SIG-M5 treated with dmso at 0.1 percent for 504 hours (cell line): ENCODE measurements around the gene OR2AG2.
"Not testable (repeated sequence)": the region's sequence is repeated elsewhere in the genome, so short reads cannot be mapped to it uniquely, and the experiment has no call there.

Experiments used
- DNase-seq: peaks from one replicate; lab custom pipeline; 2025; ENCODE audit not compliant: unreplicated experiment; lab: John Stamatoyannopoulos, UW

The OR2AG2 gene, protein sequence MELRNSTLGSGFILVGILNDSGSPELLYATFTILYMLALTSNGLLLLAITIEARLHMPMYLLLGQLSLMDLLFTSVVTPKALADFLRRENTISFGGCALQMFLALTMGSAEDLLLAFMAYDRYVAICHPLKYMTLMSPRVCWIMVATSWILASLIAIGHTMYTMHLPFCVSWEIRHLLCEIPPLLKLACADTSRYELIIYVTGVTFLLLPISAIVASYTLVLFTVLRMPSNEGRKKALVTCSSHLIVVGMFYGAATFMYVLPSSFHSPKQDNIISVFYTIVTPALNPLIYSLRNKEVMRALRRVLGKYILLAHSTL

DNA sequence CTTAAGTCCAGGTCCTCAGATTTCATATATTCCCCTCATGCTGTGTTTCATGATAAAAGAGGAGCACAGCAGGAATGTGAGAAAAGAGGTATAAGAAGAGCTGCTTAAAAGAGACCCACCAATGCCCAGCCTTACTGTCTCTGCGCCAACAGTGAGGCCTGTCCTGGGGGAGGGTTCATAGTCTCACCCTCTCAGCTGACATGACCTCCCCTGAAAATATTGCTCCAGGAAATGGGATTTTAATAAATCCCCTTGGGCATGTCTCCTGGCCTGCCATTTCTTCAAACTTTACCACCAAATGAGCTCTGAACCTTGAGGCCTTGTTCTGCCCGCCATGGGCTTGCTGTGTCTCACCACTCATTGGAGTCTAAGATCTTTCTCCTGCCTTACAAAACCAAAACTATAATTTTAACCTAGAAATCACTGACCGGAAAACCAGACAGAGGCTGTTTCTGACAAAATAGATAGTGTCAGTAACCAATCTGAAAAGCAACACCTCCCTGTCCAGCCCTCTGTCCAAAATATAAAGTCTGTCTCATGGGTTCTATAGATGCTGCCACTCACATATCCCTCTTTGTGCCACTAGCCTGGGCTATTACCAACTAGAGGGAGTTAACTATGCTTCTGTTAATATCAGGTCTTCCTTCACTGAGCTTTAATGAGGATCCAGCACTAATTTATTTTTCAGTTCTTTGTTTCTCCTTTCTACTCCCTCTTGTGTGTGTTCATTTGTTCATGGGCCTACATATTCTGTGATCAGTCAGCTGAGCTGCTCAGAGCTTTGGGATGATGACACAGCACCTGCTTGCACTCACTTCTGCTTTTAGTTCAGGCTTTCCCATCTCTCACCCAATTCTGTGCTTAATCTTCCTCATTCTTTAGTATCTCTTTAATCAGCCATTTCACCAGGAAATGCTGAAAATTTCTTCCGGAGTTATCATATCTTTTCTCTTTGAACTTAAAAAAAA is at the start of gene OR2AG2:
TSS of gene OR2AG2 (minus strand) at position 51 of the 968 bp plus-strand sequence. CDS start 3,019 bp downstream, outside the sequence.
- DNase-seq: peak; percentile 63

DNA sequence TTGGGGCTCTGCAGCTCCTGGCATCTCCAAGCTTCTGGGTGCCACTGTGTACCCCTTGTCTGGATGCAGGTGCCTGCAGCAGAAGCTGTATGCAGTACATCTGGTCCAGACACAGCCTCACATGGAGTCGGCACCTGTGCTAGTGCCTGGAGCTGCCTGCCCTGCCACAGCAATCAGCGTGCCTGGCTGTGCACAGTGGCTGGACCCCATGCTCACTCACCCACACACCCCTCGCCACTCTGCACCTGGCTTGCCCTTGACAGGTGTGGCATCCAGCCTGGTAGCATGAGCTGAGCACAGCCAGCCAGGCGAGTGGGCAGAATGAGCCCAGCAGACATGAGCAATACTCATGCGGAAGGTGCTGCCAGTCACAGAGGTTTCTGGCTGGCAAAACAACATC is 47.2 kb upstream of the OR2AG2 start:
- DNase-seq: no peak

DNA sequence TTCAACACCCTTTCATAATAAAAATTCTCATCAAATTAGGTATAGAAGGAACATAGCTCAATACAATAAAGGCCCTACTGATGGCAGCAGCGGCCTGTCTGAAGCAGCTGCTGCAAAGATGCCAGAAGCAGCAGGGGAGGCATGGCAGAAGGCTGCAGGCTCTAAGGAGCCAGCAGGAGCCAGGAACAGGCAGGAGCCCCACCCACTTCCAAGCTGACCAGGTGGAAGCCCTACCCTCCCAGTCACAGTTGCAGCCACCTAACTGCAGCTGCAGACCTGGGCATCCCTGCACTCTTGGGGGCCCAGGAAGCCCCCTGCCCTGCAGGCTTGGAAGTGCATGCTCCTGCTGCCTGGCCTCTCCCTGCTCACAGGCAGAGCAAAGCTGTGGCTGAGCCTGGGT is 45.9 kb upstream of the OR2AG2 start:
- no peak for DNase-seq

DNA sequence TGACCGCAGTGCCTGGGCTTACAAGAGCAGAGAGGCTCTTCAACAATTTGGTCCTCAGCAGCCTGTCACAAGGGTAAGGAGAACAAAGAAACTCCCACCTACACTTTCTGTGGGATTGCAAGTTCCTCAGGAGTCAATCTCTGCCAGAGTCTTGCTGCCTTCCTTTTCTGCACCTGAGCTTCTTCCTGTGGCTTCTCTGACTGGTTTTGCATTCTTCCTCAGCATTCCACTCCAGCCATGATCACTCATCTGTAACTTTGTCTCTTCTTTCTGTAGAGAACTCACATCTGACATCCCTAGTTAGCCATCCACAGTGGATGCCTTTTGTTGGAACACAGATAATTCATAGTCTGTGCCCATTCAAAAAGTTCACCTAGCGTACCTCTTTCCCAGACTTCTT is 41.9 kb upstream of the OR2AG2 start:
- DNase-seq: no peak

DNA sequence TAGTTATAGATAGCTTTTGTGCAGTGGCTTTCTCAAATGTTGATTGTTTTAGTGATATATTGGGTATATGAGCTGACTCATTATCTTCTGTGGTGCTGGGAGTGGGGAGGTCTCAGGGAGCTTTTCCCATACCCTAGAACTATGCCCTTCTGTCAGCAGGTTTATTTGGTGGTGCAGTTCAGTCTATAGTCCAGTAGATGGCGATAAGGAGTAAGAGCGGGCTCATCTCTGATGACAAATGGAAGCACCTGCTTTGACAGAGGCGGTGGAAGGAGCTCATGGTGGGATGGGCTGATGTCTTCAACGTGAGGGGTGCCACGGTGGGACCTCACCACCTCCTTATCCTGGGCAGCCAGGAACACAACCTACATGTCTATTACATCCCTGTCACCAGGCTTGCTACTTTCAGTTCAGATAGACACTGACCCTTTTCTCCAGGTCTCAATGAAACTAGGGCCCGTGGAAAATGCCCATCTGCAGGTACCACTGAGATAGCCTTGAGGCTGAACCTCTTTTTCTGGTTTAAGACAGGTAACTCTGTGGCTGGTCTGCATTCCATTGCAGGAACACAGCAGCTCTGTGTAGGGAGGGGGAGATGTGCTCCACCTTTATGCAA is 40.7 kb upstream of the OR2AG2 start:
- peak; percentile 46 for DNase-seq

DNA sequence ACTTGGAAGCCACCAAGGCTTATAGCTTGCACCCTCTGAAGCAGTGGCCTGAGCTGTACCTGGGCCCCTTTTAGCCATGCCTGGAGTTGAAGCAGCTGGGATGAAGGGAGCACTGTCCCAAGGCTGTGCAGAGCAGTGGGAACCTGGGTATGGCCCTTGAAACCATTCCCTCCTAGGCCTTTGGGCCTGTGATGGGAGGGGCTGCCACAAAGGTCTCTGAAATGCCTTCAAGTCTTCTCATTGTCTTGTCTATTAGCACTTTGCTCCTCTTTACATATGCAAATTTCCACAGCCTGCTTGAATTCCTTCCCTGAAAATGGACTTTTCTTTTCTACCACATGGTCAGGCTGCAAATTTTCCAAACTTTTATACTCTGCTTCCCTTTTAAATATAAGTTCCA is 29.3 kb upstream of the OR2AG2 start:
- not testable (repeated sequence) for DNase-seq

DNA sequence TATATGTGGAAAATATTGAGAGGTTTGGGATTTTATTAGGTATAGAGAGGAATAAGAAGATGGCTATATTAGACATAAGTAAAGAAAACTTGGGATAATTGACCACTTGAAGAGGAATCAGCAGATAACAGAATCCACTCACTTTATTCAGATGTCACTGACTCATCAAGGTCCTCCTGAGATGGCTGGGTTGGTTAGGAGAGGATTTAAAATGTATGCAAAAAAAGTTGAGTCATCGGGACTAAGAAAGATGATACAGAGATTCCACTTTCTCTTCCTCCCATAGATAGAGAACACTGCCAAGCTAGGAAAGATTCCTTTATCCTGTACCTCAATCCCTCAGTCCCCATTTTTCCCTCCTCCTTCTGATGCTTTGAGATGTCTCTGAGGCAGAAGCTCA is 27.6 kb upstream of the OR2AG2 start, which contains the start of gene OR6A2:
TSS of gene OR6A2 (minus strand) at position 288 of the 400 bp plus-strand sequence. CDS start 3,981 bp downstream, outside the sequence.
- DNase-seq: no peak

DNA sequence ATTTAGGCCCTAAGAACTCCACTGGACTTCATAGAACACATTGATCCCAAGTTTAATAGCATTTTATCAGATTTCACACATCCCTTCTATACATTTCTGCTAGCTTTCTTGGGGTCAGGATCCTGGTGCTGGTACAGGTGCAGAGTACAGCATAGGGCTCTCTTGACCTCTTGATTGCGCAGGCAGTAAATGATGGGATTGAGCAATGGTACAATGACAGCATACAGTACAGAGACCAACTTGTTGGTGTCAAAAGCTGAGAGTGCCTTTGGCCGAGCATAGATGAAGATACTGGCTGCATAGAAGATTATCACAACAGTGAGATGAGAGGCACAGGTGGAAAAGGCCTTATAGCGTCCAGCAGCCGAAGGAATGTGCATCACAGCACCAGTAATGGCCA is 22.9 kb upstream of the OR2AG2 start:
- DNase-seq: no peak

DNA sequence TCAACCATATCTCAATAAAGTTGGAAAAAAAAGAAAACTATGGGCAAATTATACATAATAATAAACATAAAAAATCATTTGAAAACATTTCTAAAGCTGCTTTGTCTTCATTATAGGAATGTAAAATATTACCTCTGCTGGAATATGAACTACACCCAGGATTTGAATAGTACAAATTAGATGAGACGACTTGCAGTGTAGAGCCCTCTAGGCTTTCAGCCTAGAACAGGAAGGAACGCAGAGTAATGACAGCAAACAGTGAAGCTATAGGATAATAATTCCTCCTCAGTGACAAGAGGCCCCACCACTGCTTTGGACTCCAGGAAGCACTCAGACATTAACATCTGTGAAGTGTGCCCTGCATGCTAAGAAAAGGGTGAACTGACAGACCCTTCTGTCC is 18.8 kb upstream of the OR2AG2 start:
- no peak for DNase-seq

DNA sequence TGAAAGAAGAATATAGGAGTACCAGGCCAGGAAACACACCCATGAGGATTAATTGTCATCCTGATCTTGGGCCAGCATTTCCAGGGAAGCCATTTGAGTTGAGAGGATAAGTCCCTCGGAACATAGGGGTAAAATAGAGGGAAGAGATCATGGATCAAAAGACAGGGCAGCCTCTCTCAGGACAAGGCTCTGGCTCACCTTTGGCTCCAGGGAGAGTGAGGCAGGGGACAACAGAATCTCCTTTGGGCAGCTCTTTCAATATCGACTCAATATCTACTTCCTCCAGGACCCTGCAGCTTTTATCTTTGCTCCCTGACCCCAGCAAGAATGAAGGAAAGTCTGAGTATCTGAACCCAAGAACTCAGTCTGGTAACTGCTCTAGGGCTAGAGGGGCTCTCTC is 10.9 kb upstream of the OR2AG2 start, which contains the start of gene OR2AG1:
TSS of gene OR2AG1 (plus strand) at position 301 of the 400 bp plus-strand sequence. CDS start 2,018 bp downstream, outside the sequence.
- DNase-seq: no peak

DNA sequence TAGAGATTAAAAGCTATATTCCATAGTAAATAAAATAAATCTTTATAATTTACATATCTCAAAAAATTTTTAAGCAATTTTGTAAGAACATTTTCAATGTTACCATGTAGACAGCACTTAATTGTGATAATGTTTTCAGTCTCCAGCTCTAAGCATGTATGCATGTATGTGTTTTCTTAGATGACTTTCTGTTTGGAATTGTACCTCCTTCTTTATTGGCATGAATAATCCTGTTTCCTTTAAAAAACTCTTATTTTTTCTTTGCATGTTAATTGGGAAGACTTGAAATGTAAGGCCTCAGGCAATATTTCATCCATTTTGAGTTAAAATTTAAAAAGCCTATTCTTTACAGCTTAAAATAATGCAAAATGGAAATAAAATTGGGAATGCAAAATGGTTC is 9.1 kb upstream of the OR2AG2 start:
- no peak for DNase-seq

DNA sequence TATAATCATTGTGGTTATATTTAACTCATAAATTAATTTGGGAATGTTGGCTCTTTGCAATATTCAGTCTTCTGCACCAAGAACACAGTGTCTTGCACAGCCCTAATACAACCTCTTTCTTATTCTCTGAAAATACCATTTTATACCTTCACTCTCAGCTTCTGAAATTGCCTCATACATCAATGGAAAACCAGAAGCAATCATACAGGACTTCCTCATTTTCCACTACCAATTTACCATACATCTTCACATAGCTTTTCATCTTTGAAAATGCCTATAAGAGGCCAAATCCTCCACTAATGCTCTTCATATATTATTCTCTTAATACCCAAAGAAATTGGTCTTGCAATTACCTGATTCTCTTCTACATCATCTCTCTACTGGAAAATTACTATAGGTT is 6.7 kb upstream of the OR2AG2 start:
- DNase-seq: peak; percentile 33

DNA sequence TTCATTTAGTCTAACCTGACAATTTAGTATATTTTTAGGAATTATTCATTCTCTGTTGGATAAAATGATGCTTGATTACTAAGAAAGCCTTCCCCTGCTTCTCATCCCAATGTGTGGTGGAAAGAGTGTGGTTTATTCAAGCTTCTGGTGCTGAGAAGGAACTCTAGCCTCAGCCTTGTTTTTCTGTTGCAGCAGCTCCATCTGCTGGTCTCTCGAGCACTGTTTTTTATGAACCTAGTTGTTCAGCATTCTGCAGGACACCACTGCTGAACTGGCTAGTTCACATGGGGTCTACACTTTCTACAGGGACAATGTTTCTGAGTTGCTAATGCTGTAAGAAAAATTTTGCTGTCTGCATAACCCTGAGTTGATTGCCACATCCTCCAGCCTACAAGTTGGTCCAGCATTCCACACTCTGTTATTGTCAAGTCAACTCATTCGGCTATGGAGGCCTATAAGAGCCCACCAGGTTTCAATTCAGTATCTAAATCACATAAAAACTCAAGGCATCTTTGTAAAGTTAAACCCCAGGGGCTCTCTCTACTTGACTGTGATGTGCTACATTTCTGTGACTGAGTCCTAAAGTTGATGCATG is 14.3 kb downstream of the OR2AG2 start:
- peak; percentile 60 for DNase-seq

DNA sequence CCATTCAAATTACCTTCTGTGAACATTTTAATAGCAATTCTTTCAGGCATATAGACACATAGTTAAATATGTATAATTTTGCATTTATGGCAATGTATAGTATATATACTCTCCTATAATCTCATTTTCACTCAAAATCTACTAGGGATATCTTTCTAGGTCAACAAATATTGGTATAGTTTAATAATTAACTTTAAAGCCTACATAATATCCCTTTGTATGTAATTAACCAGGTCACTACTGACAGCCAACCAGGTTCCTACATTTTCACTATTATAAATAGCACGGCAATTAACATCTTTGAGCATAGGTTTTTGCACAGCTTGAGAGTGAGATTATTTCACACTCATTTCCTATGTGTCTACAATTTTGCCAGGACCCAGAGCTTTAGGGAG is 15.8 kb downstream of the OR2AG2 start:
- DNase-seq: no peak

DNA sequence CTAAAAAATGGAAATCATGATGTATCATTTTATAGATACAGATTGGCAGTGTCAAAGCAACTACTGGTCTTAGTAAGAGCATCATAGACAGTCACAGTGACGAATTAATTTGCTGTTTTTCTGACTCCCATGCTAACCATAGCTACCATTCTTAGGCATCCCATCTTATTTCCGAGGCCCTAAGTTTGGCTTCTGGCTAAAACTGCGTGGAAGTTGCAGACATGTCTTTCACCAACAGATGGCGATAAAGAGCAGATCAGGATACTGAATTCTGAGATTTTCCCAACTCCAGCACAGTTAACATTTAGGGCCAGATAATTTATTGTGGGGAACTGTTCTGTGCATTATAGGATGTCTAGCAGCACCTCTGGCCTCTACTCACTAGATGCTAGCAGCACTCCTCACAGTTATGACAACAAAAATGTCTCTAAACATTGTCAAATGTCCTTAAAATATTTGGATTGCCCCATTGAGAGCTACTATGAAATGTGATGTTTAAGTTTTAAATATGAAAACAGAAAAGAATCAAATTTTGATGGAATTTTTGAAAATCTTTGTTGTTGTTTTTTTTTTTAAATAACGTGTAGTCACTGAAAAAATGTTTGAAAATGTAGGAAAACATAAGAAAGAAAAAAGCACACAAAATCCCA is 16.3 kb downstream of the OR2AG2 start:
- DNase-seq: peak; percentile 13

DNA sequence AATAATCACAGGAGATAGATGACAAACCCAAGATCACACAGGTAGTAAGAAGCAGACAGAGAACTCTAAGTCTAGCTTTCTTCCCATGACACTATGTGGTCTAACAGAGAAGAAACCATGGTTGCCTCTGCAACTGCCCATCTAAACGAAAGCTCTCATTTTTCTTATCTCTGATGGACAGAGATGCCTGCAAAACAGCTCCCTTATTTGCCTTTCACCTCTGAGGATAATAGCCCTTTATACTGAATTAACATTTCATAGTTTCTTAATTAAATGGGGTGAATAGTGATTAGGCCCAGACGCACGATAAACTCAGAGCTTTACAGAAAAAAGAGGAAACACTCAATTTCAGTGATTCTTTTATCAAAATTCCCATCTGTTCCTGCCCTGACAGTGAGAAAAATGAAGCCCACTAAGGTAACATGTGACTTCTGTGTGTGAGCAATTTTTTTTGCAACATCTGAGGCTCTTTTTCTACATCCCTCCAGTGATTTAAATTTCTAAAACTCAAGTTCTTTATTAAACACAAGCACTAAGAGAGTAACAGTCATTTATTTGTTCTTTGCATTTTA is 24.6 kb downstream of the OR2AG2 start:
- DNase-seq: no peak

DNA sequence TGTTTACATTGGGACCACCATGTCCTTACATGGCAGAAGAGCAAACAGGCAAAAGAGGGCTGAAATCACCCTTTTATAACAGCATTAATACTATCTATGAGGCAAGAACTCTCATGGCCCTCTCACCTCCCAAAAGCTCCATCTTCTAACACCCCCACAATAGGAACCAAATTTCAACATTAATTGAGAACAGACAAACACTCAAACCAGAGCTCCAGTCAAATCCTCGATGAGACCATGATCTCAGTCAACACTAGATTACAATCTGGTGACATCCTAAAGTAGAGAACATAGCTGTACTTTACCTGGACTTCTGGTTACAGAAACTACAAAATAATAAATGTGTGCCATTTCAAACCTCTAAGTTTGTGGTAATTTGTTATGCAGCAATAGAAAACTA is 25.1 kb downstream of the OR2AG2 start:
- no peak for DNase-seq

DNA sequence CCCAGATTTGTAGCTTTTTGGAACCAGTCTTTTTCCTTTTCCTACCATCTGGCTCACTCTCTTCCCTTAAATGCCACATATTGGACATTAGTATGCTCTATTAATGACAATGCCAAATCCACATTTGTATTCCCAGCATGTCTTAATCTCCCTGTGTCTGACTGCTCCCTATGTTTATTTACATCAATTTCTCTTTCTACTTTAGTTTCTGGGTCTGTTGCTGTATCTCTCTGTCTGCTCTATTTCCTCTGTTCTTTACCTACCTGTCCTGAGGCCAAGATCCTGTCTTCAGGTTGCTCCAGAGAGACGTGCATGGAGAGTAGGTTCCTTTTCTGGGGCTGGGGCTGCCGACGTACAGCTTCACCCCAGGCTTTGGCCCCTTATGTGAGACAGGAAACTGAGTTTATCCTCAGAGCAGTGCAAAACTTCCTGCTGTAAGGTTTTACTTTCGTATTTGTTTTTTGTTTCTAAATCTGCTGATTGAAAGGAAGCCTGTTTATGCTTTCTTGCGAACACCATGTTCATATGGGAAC is 25.6 kb downstream of the OR2AG2 start:
- DNase-seq: no peak

DNA sequence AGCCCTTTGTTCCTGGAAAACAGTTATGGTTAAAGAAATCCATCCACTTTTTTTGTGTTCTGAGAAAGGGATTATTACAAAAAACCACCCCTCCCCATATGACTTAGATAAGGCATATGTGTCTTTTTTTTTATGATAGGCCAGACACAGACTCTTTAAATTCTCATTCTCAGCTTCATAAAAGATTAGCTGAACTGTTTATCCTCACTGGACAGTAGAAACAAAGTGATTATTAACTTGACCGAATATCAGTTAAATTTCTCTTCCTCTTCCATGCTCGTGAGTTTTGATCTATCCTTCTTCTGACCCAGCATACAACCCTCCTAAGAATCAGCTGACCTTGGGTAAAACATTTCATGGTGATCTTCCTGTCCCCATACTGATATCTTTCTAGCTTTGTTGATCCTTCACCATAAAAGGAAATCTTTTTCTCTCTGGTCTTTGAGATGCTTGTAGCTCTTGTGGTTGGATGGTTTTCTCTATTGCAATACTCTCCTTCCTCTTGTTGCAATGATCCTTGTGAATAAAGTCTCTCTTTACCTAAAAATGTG is 26.2 kb downstream of the OR2AG2 start:
- DNase-seq: peak; percentile 24

DNA sequence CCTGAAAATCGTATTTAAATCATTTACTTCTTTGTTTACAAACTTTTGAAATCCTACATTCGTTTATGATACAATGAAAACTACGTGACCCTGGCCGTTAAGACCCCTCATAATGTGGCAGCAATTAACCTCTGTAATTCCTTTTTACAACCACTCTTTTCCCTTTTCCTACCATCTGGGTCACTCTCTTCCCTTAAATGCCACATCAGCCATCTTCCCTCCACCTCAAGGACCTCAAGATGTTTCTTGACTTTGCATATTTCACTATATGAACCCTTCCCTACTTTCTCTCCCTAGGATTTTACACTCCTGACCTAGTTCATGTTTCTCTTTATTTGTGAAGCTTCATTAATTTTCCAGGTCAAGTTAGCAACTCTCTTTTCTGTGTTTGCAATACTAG is 26.8 kb downstream of the OR2AG2 start:
- no peak for DNase-seq
